ENCODE data around the gene ZNF664.

- no peak for TF ChIP-seq CTCF (IDR thresholded peaks at IDR 0.05 in 2 of 3, conservative IDR thresholded peaks at IDR 0.05 in 1 of 3; ENCODE audit: control insufficient read depth in 2 of 3, extremely low read depth in 1 of 3, insufficient read depth in 1 of 3, low read depth in 3 of 3, low read length in 3 of 3)
- no peak for TF ChIP-seq HDAC2 (IDR thresholded peaks at IDR 0.05)
- TF ChIP-seq POLR2A (IDR thresholded peaks at IDR 0.05; ENCODE audit: low read depth, low read length): no peak
- no peak for TF ChIP-seq ELK1 (IDR thresholded peaks at IDR 0.05; ENCODE audit: low read depth, low read length)
- TF ChIP-seq BCLAF1 (IDR thresholded peaks at IDR 0.05): no peak
- TF ChIP-seq KAT2A (conservative IDR thresholded peaks at IDR 0.05; ENCODE audit: control insufficient read depth, low read depth, low read length): no peak
- TF ChIP-seq EZH2 (IDR thresholded peaks at IDR 0.05; ENCODE audit: borderline replicate concordance, control insufficient read depth, low read depth, low read length): no peak
- no peak for TF ChIP-seq ZNF384 (IDR thresholded peaks at IDR 0.05; ENCODE audit: borderline replicate concordance, low read depth, low read length)
- TF ChIP-seq HDGF (IDR thresholded peaks at IDR 0.05): no peak
- no peak for TF ChIP-seq RELA (IDR thresholded peaks at IDR 0.05; ENCODE audit: borderline replicate concordance, partially characterized antibody)
- no peak for TF ChIP-seq NR2C2 (IDR thresholded peaks at IDR 0.05; ENCODE audit: borderline replicate concordance, control insufficient read depth, insufficient read length, low read depth)
- TF ChIP-seq YY1 (IDR thresholded peaks at IDR 0.05; ENCODE audit: low read depth, low read length): no peak
- TF ChIP-seq ZBED1 (IDR thresholded peaks at IDR 0.05; ENCODE audit: borderline replicate concordance): no peak
Measured at GRCh38 chr12:123943816-123944215, 29.2 kb upstream of the ZNF664 start.

All from GM12878 (cell line).